ENCODE results near the gene ASTN1. TPM values are rescaled to one million over a fixed set of nuclear protein-coding genes. Genes with fewer than 3 reads are reported as not detected.

Gene ASTN1
- polyA plus RNA-seq, 1 of the 3 experiments (the other 2 are of a cell fraction), result 0.13 TPM

GRCh38 chr1:176983731-176984130 lies 180.8 kb downstream of the ASTN1 start (continued):
- TF ChIP-seq USF2 (IDR thresholded peaks at IDR 0.05; ENCODE audit: borderline replicate concordance, low read depth, low read length), result no peak
- no peak for TF ChIP-seq FOSL2 (IDR thresholded peaks at IDR 0.05; ENCODE audit: borderline replicate concordance, low read depth)
- no peak for TF ChIP-seq RAD21 (IDR thresholded peaks at IDR 0.05; ENCODE audit: low read length)
- TF ChIP-seq RCOR1 (IDR thresholded peaks at IDR 0.05; ENCODE audit: low read length), result no peak

GRCh38 chr1:176976771-176977170 lies 187.7 kb downstream of the ASTN1 start:
- H3F3A ChIP-seq (replicated peaks; ENCODE audit: insufficient read depth), result no peaks in the 10 kb centered on the region
- no peak overlapping the region for H3K27ac ChIP-seq (ENCODE audit: low read depth in 2 of 2, low read length in 1 of 2)
- no peaks in the 10 kb centered on the region for H3K9me3 ChIP-seq
- CTCF ChIA-PET, result interaction anchor here (1.2 kb wide), 1 partner anchor 188 kb away, joined by 3 read pairs; the partner anchor contains the start of gene ASTN1
- H3K36me3 ChIP-seq (replicated peaks in 1 of 2; ENCODE audit: control insufficient read depth in 1 of 2, insufficient read depth in 2 of 2, low read length in 1 of 2), result no peaks in the 10 kb centered on the region
- H3K4me3 ChIP-seq (ENCODE audit: low read depth in 2 of 2, low read length in 1 of 2), result no peak overlapping the region
- peaks cover 0 to 2% of the 10 kb centered on the region in 2 experiments; a peak in 1 of 4 replicates for H3K4me1 ChIP-seq (ENCODE audit: control insufficient read depth in 1 of 2, insufficient read depth in 2 of 2, low read depth in 1 of 2, low read length in 1 of 2)
- TF ChIP-seq FOXM1 (IDR thresholded peaks at IDR 0.05; ENCODE audit: low read depth) (no peak), IRF3 (IDR thresholded peaks at IDR 0.05; ENCODE audit: low read depth, low read length) (no peak), EZH2phosphoT487 (IDR thresholded peaks at IDR 0.05; ENCODE audit: borderline replicate concordance, low read depth) (no peak), GABPA (IDR thresholded peaks at IDR 0.05; ENCODE audit: low read depth) (no peak), MXI1 (IDR thresholded peaks at IDR 0.05; ENCODE audit: low read depth, low read length) (no peak), MEF2A (IDR thresholded peaks at IDR 0.05; ENCODE audit: borderline replicate concordance, low read depth) (no peak)
- POLR2A ChIA-PET, result no interaction called here
- WGBS (ENCODE audit: low lambda C conversion rate), result 54% methylated on average over 7 of the region's 7 CpGs
- H3K27me3 ChIP-seq (ENCODE audit: insufficient read depth), result no peaks in the 10 kb centered on the region
- no peak overlapping the region for H3K4me2 ChIP-seq
- no peak for DNase-seq
- H3K79me2 ChIP-seq (ENCODE audit: insufficient read depth), result no peaks in the 10 kb centered on the region
- no peak overlapping the region for H2AFZ ChIP-seq (ENCODE audit: low read depth)
- H3K9ac ChIP-seq, result no peak overlapping the region
- H3K9me2 ChIP-seq, result no peaks in the 10 kb centered on the region
- H4K20me1 ChIP-seq (ENCODE audit: insufficient read depth), result no peaks in the 10 kb centered on the region

DNA sequence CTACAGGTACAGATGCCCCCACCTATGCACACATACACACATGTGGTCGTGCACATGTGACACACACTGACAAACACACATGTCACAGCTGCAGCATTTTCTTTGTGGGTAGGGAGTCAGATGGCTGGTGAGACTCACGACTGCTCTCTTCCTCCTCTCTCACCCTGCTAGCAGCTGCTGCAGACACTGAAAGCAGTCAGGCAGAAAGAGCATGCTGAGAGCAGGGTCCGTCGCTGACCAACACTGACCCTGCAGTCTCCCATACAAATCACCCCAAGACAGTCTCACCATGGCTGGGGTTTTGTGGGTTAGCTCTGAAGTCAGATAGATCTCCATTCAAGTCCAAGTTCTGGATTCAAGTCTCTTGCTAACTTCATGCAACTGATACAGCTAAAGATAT lies 188.3 kb downstream of the ASTN1 start:
- Histone ChIP-seq H3K27me3 (ENCODE audit: insufficient read depth) (no peaks in the 10 kb centered on the region), H3K9ac (no peak overlapping the region), H2AFZ (ENCODE audit: low read depth) (no peak overlapping the region), H4K20me1 (ENCODE audit: insufficient read depth) (no peaks in the 10 kb centered on the region), H3K9me2 (no peaks in the 10 kb centered on the region), H3K4me1 (ENCODE audit: control insufficient read depth in 1 of 2, insufficient read depth in 2 of 2, low read depth in 1 of 2, low read length in 1 of 2) (peaks cover 0 to 2% of the 10 kb centered on the region in 2 experiments; a peak in 1 of 4 replicates), H3K4me3 (ENCODE audit: low read depth in 2 of 2, low read length in 1 of 2) (no peak overlapping the region), H3K79me2 (ENCODE audit: insufficient read depth) (no peaks in the 10 kb centered on the region), H3K4me2 (no peak overlapping the region), H3K36me3 (replicated peaks in 1 of 2; ENCODE audit: control insufficient read depth in 1 of 2, insufficient read depth in 2 of 2, low read length in 1 of 2) (no peaks in the 10 kb centered on the region), H3K9me3 (no peaks in the 10 kb centered on the region), H3F3A (replicated peaks; ENCODE audit: insufficient read depth) (no peaks in the 10 kb centered on the region), H3K27ac (ENCODE audit: low read depth in 2 of 2, low read length in 1 of 2) (no peak overlapping the region)
- no peak for DNase-seq
- CTCF ChIA-PET, result interaction anchor here (1.3 kb wide), 1 partner anchor 9 kb away, joined by 3 read pairs; no protein-coding TSS in a partner anchor
- POLR2A ChIA-PET, result no interaction called here
- TF ChIP-seq FOXJ3 (CRISPR knock-in tag; IDR thresholded peaks at IDR 0.05) (no peak), CHD2 (IDR thresholded peaks at IDR 0.05; ENCODE audit: low read length, partially characterized antibody) (no peak), EZH2phosphoT487 (IDR thresholded peaks at IDR 0.05; ENCODE audit: borderline replicate concordance, low read depth) (no peak), RFX5 (IDR thresholded peaks at IDR 0.05; ENCODE audit: low read length) (no peak), ELF1 (IDR thresholded peaks at IDR 0.05) (no peak), TEAD4 (IDR thresholded peaks at IDR 0.05; ENCODE audit: borderline replicate concordance, insufficient read depth) (no peak), IRF3 (IDR thresholded peaks at IDR 0.05; ENCODE audit: low read depth, low read length) (no peak), FOXM1 (IDR thresholded peaks at IDR 0.05; ENCODE audit: low read depth) (no peak)
- TF ChIP-seq, protein P1, sequence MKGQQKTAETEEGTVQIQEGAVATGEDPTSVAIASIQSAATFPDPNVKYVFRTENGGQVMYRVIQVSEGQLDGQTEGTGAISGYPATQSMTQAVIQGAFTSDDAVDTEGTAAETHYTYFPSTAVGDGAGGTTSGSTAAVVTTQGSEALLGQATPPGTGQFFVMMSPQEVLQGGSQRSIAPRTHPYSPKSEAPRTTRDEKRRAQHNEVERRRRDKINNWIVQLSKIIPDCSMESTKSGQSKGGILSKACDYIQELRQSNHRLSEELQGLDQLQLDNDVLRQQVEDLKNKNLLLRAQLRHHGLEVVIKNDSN (IDR thresholded peaks at IDR 0.05; ENCODE audit: borderline replicate concordance, low read depth), result no peak
- 29% methylated on average over 4 of the region's 4 CpGs for WGBS (ENCODE audit: low lambda C conversion rate)
